HG02938 (cell line): ENCODE data around the gene NODAL.

Experiments
- ATAC-seq: cut with Tn5 transposase; IDR thresholded peaks from one replicate; pipeline ENCODE4 v1.9.1; 2021; ENCODE audit warnings: mild to moderate bottlenecking, moderate library complexity; ENCODE audit not compliant: unreplicated experiment

NODAL gene

DNA sequence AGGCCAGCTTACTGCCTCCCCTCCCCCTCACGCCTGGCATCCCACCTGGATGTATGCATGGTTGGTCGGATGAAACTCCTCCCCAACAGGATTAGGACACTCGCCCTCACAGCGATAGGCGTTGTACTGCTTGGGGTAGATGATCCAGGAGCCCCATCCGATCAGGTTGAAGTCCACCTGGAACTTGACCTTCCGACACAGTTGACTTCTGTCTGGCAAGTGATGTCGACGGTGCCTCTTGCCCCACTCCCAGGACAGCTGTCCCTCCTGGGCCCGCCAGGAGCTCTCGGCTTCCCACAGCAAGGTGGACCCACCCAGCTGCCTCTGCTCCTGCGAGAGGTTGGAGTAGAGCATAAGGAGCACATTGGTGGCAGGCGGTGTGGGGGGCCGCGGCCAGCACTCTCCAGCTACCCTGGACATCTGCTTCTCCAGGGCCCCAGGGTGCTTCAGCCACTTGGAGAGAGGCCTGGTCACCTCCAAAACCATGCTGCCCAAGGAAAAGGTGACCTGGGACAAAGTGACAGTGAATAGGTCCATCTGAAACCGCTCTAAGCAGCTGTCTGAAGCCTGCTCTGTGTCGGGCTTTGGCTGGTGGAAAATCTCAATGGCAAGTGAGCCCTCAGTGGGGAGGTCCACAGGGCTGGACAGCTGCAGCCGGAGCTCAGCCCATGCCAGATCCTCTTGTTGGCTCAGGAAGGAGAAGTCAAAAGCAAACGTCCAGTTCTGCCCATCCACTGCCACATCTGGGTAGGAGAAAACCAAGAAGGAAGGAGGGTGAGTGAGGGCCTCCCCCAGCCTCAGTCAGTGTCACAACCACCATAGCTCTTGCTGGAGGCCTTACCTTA is 6.0 kb downstream of the NODAL start:
- ATAC-seq = no peak

DNA sequence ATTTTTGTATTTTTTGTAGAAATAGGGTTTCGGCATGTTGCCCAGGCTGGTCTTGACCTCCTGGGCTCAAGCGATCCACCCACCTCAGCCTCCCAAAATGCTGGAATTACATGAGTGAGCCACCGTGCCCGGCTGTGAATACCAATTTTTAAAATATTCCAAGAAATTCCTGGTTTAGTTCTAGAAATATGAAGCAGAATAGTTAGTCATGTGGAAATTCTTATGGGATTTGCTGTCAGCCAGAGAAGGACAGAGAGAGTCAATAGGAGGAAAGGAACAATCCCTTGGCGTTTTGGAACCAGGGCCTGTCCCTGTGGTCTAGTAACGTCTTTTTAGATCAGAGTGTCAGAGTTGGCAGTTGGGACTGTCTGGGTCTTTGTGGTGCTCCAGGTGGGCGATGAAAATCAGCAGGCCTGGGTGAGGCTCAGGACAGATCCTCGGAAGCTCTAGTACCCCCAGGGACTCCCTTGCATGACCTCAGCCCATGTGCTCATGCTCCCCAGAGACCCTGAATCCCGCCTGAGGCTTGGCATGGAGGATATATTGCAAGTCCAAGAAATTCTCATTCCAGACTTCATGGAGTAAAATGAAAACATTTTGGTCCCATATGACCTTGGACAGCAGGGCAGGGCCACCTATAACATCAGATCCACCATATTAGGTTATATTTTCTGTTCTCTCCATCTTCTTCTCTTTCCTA is 7.8 kb downstream of the NODAL start:
- no peak for ATAC-seq

DNA sequence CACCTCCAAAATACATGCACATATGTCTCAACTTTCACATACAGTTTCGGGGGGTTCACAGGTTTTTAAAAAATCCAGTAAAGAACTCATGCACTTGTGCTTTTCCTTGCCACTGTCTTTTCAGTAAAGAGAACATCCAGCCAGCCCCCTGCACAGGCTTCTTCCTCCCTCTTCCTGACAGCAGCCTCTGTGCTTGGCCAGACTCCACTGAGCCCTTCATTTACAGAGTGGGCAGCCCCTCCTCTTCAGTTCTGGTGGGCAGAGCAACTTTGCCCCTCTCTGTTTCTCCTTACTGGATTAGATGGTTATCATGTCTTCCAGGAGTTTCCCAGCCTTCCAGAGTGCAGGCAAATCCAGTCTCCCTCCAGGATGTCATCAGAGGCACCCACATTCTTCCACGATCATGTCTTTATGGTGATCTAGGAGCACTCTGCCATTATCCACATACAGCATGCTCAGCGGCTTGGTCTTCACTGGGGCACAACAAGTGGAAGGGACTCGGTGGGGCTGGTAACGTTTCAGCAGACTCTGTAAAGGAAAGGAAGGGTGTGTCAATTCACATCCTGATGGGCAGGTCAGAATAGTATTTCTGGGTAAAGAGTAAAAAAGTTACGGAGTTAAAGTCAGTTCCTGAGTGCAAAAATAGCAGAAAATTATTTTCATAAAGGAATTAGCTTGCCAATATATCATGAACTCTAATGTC is 8.8 kb downstream of the NODAL start:
- ATAC-seq = no peak

DNA sequence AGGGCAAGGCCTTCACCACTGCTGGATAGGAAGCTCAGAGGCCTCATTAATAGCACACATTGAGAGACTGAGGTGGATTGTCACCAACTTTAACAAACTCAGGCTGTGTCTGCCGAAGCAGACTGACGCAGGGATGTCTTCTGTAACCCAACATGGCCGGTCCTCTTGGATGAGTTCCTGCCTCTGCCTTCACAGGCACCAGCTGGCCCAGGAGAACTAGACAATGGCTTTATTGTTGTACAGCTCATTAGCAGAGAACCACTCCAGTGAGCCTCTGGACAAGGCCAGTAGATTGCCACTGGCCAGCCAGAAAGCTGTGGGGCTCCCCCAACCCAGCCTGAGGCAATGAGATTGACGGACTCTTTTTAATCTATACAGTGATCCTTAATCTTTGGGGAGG is 9.4 kb downstream of the NODAL start:
- ATAC-seq = no peak

DNA sequence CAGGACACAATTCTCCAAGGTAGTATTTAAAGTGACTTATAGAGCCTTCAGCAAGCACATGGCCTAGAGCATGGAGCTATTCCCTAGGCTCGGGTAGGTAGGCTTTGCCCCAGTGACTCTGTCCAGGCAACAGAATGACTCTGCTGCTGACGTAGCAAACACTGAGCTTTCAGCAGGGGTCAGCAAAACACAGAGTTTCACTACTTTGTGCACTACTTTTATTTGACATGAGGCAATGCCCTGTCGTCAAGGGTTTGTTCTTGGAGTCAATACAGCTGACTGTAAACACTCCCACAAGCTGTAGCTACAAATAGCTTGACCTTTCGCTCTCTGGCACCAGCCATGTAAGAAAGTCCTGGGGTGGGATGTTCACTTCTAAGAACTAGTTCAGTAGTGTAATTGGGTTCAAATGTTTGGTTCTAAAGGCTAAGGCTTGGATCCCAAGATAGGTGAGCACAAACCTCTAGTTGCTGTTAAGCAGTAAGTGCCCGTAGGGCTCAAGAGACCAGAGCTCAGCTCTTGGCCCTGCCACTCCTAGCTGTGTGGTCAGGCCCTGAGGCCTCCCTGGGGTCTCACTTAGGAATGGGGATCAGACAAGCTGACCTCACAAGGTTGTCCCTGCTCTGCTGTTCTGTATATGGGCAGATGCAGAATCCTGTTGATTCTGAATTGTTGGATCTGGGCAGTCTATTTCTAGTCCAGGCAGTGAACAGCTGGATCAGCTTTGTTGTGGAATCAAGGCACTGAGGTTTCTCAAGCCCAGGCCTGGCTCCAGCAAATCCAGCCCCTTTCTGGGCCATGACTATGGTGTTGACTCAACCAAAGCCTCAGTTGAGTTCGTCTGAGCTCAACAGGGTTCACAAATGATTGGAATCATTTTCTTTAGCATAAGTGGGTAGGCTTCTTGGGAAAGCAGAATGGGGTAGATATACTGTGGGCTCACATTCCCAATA is 10.7 kb downstream of the NODAL start:
- ATAC-seq = no peak

DNA sequence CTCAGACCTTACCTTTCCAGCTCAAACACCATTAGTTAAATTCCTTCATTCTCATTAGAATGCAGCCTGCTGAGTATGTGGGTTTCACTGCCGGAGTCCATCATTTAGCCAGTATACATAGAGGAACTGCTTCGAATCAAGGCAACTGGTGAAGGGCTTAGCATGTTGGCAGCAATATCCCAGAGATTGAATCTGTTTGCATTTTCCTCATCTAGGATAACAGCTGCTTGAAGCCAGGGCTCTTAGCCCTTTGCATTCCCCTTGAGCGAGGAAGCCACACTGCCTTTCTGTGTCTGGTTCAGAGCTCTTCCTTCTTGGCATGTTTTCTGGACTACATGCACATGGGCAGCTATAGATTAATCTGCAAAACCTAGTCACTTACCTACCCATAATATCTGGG is 14.7 kb downstream of the NODAL start:
- ATAC-seq = no peak

DNA sequence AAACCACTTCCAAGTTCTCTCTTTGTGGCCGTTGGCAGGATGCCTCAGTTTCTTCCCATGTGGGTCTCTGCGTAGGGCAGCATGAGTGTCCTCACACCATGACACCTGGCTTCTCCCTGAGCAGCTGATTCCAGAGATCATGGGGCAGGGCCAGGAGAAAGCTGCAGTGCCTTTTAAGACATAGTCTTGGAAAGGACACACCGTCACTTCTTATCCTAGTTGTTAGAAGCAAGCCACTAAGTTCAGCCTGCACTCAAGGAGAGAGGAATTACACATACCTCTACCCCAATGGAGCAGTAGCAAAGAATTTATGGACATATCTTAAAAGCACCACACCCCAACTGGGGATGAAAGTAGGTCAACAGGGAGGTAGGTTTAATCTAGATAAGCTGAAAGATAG is 16.4 kb downstream of the NODAL start:
- no peak for ATAC-seq

DNA sequence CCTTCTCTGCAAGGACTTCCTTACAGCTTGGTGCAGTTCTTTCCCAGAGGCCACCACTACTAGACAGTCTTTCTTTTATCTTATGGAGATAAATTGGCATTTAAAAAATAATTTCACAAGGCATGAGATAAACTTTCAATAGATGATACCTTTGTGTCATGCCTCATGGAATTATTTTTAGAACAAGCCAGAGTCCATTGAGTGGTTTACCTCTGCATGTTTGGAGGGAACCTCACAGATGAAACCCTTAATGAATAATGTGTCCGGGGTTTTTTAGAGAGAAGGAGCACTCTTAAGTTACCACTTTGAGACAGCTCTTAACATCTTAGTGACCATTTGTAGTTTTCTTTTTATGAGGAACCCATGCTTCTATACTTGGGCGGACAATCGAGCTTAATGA is 17.2 kb downstream of the NODAL start:
- no peak for ATAC-seq

DNA sequence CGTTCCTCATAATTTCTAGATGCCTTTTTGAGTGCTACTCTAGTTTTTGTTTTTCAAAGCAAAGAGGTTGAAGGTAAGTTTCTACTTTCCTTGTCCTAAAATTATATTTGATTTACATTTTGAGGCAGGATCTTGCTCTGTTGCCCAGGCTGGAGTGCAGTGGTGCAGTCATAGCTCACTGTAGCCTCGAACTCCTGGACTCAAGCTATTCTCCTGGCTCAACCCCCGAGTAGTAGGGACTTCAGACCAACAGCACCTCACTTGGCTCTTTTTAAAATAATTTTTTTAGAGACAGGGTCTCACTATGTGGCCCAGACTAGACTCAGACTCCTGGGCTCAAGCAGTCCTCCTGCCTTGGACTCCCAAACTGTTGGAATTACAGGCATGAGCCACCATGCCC is 22.8 kb downstream of the NODAL start:
- no peak for ATAC-seq

DNA sequence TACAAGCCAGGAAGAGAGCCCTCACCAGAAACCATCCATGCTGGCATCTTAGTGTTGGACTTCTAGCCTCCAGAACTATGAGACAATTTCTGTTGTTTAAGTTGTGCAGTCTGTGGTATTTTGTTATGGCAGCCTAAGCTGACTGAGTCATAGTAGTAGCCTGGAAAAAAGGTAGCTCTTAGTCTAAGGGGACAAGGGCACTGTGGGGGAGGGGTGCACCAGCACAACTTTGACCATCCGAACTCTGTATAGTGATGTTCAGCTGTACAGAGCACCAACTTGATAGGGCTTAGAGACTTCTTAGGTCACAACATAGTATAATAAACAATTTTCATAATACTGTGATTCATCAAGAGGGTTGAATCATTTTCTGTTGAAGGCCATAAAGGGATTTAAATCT is 23.3 kb downstream of the NODAL start:
- ATAC-seq = no peak

DNA sequence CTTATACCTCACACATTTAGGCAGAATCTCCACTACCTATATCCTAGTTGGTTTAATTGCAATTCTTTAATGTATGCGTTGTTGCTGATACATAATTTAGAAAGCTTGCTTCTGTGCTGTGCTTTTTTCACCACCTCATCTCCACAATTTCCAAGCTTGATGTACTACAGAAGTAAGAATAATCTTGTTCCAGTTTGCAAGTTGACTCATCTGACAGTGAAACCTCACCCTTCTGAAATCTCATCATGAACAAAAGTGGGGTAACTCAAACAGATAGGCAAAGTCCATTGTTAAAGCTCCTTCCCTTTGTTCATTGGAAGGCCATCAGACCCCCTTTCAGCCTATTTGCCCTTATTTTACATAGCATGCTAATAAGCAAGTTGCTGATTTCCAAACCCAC is 23.9 kb downstream of the NODAL start:
- ATAC-seq = no peak

DNA sequence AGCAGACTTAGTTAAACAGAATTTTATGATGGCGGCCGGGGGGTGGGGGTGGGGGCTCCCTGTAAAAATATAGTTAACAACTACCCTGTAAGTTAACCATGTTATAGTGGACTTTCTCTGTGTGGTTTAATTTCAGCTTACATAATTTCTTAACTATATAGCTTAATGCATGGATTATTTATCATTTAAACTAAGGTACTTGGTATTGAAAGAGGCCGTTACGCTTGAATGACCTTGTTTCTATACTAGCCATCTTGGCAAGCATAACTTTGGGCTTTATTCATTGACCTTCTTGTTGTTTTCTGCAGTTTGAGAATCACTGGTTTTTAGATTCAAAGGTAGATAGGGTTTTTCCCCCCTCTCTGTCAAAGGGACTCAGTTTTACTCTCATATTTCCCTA is 29.1 kb downstream of the NODAL start:
- no peak for ATAC-seq

DNA sequence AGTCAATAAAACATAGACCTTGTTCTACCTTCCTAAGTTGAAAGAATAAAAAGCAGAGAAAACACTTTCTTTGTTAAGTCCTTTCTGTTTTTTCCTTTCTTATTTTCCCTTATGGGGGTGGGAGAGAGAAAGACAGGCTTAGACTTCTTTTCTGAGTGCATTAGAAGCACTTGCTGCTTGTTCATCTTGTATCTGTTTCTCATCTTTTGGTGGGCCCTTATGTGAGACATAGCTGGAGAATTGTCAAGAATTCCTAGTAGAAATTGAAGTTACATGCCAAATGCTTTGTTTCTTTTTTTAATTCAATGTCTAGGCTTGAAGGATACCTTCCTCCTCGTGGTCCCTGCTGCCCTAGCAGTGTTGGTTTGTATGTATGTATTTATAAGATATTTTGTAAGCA is 30.9 kb downstream of the NODAL start:
- no peak for ATAC-seq

DNA sequence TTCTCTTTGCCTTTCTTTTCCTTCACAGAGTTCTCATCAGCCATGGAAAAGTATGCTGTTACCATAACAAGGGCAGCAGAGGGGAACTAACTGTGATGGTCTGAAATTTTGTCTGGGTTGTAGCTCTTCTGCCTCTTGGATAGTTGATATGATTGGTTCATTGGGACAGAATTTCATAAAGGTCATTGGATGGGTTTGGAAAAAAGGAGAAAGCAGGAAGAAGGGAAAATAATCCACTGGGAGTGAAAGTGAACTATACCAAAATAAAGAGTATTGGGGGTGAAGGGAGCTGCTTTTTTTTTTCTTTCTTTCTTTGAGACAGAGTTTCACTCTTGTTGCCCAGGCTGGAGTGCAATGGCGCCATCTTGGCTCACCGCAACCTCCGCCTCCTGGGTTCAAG is 31.7 kb downstream of the NODAL start:
- no peak for ATAC-seq

DNA sequence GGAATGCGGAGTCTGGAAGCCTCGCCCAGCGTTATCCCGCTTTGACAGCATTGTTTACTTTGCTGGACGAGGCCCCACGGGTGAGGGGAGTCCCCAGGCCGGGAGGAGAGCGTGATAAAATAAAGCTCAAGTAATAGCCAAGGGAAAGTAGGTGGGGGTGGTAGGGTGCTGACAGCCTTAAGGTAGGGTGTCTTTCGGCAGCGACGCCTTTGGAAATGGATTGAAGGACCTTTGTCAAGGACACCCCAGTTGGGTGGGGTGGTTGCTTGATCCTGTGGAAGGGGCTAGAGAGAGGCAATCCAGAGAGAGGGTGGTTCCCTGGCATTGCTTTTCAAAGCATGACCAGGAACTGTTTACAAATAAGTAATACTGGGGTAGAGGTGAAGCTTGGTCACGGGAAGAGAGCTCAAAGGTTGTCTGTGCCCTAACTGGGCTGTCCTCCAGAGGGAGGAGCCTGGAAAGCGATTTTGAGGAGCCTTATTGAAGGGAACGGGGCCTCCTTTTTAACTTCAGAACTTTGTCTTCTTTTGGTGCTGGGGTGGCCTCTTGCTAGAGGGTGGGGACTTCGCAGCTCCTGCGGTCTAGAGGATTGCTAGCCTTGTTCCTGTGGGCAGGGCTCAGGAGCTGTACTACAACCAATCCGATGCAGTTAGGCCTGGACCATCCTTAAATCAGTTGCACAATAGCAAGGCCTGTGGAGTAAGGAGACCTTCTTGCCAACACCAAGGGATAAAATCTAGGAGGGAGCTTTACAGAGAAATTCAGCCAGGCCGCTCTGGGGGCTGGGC is 36.2 kb downstream of the NODAL start:
- no peak for ATAC-seq

DNA sequence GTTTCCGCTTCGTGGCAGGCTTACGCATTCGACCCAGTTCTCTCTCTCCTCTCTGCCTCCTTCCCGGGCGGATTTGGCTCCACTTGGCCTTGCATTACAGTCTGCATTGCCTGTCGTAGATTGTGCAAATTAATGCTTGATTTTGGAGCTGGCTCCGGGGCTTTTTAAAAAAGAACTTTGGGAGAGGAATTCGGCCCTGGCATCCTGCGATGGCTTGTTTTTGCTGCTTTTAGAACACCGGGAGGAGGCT is 36.8 kb downstream of the NODAL start:
- no peak for ATAC-seq

DNA sequence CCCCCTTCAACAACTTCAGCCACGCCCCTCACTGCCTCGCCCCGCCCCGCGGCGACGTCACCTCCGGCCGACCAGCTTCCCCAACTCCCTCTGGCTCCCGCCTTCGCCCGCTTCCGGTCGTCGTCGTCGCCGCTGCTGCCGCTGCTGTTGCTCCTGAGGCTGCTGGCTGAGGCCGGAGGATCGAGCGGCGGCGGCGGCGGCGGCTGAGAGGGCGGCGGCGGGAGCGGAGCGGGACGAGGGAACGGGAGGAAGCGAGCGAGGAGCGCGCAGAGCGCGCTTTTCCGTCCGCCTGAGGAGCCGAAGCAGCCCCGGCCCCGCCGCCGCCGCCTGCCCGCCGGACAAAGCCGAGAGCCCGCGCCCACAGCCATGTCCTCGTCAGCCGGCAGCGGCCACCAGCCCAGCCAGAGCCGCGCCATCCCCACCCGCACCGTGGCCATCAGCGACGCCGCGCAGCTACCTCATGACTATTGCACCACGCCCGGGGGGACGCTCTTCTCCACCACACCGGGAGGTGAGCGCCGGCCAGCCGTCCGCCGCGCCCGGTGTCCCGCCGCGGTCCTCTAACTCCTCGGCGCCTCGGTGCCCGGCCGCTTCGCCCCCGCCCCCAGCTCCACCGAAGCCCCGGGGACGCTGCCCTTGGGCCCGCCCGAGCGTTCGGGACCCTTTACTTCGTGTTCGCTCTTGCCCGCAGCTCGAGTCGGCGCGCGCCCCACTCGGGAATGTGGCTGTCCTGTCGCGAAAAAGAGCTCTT is 37.3 kb downstream of the NODAL start, which contains the start of gene EIF4EBP2:
Gene EIF4EBP2, plus strand, starts transcription at position 110 of the 751 bp plus-strand sequence. Its CDS starts 257 bp downstream, at position 367.
- peak; percentile 80 for ATAC-seq

DNA sequence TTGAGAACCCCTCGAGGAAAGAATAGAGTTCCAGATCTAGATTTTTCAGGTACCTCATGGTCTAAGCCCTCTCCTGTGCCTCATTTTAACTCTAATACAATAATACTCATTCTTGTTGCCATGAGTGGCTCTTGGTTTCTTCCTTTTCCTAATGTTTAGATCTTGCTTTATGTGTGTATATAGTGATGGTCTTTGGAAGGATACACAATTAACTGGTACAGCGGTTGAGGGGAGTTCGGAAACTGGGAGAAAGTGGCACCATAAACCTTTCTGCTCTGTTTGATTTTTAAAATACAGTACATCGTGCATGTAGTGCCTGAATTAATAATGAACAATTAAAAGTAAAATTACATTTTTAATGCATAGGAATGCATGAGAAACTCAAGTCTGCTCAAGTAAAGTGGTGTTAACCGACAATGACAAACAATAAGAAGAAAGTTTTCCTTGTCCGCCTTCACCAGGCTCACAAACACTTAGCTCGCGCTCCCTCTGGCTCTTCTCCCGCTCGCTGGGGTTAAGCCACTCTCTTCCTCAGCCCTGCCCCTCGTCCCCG is 37.9 kb downstream of the NODAL start:
- ATAC-seq = no peak

DNA sequence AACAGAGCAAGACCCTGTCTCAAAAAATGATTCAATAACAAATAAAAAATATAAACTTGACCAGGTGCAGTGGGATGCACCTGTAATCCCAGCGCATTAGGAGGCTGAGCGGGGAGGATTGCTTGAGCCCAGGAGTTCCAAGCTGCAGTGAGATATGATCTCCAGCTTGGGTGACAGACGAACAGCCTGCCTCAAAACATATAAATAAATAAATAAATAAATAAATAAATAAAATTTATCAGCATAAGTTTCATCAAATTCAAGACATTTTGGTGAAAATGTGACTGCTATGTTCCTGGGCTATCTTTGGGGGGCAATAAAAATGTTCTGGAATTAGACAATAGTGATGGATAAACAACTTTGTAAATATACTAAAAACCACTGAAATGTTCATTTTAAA is 42.3 kb downstream of the NODAL start:
- ATAC-seq = no peak
